CD4-positive, alpha-beta T cell treated with Interleukin-2 at 100 ng/mL for 4 hours (primary cell): ENCODE measurements around the gene ESYT1.

Experiments used
- DNase-seq: peaks from one replicate; pipeline ENCODE4 v3.0.0-alpha.2; 2020; ENCODE audit warnings: low spot score

Gene ESYT1

DNA sequence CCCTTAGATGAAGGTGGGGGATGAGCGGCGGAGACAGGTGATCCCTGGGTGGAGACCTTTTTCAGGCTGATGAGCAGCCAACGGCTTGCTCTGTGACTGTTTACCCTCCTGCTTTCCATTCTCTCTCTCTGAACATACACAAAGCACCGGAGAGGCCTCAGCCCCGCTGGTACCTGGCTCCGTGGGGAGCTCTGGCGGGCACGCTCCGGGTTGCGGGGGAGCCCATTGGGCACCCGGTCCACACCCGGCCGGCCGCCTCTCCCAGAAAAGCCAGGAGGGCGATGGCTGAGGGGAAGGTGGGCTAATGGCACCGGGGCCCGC is 60.7 kb downstream of the ESYT1 start:
- no peak for DNase-seq

DNA sequence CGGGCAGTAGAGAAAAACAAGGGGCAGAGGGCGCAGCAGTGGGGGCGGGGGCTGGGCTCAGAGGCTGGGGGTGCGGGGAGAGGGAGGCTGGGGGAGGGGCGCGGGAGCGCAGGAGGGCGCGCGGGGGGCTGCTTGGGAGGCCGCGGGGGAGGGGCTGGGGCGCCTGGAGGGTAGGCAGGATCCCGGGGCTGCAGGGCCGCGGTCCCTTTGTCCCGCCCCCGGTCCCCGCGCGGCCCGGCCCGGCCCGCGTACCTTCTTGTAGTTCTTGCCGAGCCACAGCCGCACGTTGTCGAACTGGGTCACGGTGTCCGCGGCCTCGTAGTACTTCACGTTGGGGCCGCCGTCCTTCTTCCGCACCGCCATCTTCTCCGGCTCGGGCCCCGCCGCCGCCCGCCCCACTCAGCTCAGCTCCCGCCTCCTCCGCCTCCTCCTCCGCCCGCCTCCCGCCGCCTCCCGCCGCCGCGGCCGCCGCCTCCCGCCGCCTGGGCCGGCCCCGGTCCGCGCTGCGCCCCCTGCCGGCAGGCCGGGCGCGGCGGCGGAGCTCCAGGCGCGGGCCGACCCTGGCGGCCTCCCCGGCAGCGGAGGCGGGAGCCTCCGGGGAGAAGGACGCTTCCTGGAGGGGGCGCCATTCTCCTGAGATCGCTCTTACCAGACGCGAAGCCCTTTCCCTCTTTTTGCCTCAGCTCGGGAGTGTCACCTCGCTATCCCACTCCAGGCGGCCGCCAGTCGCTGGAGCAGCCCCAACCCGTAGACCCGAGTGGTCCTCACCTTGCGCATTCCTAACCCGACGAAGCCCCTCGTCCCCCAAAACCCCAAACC is 61.2 kb downstream of the ESYT1 start, which contains the start of gene SMARCC2:
Gene SMARCC2 (minus strand): TSS at position 385 of the 819 bp plus-strand sequence. CDS start 22 bp downstream, at position 363.
- peak; percentile 88 for DNase-seq

- peak; percentile 76 for DNase-seq
Measured at GRCh38 chr12:56189918-56190694, 62.0 kb downstream of the ESYT1 start.

DNA sequence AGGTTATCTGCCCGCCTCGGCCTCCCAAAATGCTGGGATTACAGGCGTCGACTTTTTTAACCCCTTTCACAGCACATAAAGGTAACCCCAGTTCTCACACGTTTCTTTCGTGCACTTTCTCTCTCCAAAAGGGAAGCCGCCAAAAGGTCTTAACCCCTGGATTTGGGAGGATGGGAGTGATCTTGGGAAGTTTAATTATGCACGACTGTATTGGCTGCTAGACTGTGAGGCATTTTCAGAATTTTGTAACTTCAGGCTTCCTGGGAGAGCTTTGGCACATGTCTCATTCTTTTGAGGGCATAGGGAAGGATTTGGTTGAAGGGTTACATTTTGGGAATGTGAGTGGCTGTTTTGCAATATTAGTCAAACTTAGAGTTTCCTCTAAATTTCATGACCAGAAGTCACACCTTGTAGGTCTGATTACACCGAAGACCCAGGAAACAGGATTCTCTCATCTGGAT is 62.7 kb downstream of the ESYT1 start:
- no peak for DNase-seq

DNA sequence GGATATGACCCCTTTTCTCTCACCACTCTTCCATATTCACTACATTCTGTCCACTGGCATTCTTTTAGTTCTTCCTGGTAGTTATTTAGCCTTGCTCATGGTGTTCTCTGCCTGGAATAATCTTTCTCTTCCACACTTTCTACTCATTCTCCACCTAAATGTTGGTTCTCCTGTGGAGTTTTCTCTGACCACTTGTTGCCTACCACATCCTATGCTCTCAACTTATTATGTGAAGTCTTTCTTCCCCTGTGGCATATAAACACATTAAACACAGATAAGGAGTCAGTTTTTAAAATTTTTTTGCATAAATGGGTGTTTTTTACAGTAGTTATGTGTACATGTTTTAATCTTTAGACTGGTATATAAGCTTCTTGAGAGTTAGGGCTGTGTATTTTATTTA is 64.5 kb downstream of the ESYT1 start:
- DNase-seq = no peak

DNA sequence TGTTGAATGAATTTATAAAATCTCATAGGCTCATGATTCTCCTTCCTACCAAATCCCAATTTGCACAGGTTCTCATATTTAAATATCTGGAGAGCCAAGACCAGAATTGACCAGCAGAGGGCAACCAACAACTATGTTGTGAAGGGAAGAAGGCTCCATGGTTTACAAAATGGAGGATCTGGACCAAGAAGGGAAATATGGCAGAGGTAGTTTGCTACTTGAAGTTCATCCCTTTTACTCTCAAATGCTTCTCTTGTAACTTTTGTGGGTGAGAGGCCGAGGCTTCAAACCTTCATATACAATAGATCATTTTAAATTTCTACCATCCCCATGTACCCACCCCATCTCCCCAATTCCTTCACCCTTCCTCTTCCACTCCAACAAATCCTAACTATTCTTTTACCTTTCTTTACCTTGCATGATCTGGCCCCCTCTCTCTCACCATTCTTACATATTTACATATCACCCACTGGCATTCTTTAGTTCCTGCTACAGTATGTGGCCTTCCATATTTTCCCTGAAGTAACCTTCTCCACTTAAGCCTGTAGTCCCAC is 65.0 kb downstream of the ESYT1 start:
- DNase-seq = peak; percentile 87
